GM06990 (cell line): ENCODE measurements around the gene RPSA.
"Not testable (repeated sequence)": the region's sequence is repeated elsewhere in the genome, so short reads cannot be mapped to it uniquely, and the experiment has no call there.

Experiments
- DNase-seq: peaks from one replicate; pipeline ENCODE4 v3.0.0-alpha.2; 2011; ENCODE audit not compliant: insufficient read length; ENCODE audit errors: extremely low read depth
- H3K27me3 ChIP-seq: replicated peaks from 2 replicates; pipeline ENCODE4 v1.6.0; 2011; ENCODE audit warnings: low read length; ENCODE audit not compliant: control insufficient read depth, insufficient read depth
- H3K36me3 ChIP-seq: 2 replicates; pipeline ENCODE4 v1.5.1; 2011; ENCODE audit warnings: low read length; ENCODE audit not compliant: control insufficient read depth, insufficient read depth
- H3K4me3 ChIP-seq: replicated peaks from 2 replicates; pipeline ENCODE4 v1.5.1; 2011; ENCODE audit warnings: low read depth, mild to moderate bottlenecking, control low read depth, low read length
- TF ChIP-seq, protein P1 (sequence below): IDR thresholded peaks from 2 replicates; pipeline ENCODE4 v1.5.1; 2011; ENCODE audit warnings: low read length, control low read depth, mild to moderate bottlenecking, inconsistent platforms; ENCODE audit not compliant: insufficient read depth, poor library complexity, severe bottlenecking

Gene RPSA

DNA sequence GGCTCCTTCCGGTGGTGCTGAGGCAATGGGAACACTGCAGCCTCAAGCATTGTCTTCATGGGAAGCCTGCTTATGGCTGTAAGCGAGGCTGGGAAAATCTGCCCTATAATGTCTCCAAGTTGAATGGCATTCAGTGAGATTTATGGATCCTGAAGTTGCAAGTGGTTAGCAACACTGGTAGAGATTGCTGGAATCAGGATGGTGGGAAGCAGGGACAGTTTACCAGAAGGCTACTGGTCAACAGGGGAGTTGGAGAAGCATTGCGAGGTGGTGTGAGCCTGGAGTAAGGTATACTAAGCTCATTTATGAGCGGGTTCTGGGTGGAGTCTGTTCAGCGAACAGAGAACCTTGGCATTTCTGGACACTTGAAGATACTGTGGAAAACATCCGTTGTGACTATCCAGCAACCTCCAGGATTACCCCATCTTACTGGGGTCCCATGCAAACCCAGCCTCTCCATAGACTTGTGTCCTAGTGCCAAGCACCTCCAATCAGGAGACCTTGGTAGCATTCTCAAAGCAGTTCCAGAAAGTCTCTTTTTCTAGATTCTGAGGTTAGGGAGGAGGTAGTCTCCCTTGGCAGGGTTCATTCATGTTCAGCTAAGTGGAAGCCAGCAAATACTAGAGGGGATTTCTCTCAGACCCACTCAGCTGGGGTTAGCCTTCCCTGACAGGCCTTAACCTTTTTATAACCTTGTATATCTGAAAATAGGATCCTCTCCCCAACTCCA, 7.3 kb downstream of the RPSA start:
- DNase-seq, result no peak
- no peaks in the 10 kb centered on the region for H3K27me3 ChIP-seq
- peaks cover 28% of the 10 kb centered on the region for H3K36me3 ChIP-seq
- TF ChIP-seq, protein P1, sequence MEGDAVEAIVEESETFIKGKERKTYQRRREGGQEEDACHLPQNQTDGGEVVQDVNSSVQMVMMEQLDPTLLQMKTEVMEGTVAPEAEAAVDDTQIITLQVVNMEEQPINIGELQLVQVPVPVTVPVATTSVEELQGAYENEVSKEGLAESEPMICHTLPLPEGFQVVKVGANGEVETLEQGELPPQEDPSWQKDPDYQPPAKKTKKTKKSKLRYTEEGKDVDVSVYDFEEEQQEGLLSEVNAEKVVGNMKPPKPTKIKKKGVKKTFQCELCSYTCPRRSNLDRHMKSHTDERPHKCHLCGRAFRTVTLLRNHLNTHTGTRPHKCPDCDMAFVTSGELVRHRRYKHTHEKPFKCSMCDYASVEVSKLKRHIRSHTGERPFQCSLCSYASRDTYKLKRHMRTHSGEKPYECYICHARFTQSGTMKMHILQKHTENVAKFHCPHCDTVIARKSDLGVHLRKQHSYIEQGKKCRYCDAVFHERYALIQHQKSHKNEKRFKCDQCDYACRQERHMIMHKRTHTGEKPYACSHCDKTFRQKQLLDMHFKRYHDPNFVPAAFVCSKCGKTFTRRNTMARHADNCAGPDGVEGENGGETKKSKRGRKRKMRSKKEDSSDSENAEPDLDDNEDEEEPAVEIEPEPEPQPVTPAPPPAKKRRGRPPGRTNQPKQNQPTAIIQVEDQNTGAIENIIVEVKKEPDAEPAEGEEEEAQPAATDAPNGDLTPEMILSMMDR, result no peak
- no peak overlapping the region for H3K4me3 ChIP-seq

DNA sequence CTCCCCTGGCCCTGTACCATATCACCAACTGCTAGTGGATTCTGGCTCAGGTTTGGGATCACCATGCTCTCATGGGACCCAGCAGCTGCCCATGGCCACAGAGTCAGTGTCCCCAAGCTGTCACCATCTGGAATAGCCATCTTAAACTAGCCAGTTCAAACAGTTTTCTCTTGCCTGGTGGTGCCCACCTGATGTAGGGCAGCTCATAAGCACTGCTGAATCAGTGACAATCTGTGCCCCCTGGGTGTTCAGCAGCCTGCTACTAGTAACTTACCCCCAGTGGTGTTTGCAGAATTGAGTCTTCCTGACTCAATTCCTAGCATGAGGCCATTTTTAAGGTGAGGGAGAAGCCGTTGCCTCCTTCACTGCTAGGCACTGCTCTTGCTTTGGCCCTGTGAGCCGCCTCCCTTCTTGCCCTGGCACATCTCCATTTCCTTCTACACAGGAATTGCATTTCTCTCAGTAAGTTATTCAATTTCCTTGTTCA, 7.9 kb downstream of the RPSA start:
- no peak for DNase-seq
- no peak overlapping the region for H3K4me3 ChIP-seq
- peaks cover 28% of the 10 kb centered on the region for H3K36me3 ChIP-seq
- TF ChIP-seq, protein P1, result no peak
- H3K27me3 ChIP-seq, result no peaks in the 10 kb centered on the region

DNA sequence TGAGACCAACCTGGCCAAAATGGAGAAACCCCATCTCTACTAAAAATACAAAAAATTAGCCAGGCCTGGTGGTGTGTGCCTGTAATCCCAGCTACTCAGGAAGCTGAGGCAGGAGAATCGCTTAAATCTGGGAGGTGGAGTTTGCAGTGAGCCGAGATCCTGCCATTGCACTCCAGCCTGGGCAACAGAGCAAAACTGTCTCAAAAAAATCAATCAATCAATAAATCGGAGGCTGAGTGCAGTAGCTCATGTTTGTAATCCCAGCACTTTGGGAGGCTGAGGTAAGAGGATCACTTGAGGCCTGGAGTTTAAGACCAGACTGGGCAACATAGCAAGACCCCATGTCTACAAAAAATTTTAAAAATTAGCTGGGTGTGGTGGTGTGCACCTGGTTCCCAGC, 8.8 kb downstream of the RPSA start:
- peaks cover 22% of the 10 kb centered on the region for H3K36me3 ChIP-seq
- DNase-seq, H3K4me3 ChIP-seq, H3K27me3 ChIP-seq: not testable (repeated sequence)

DNA sequence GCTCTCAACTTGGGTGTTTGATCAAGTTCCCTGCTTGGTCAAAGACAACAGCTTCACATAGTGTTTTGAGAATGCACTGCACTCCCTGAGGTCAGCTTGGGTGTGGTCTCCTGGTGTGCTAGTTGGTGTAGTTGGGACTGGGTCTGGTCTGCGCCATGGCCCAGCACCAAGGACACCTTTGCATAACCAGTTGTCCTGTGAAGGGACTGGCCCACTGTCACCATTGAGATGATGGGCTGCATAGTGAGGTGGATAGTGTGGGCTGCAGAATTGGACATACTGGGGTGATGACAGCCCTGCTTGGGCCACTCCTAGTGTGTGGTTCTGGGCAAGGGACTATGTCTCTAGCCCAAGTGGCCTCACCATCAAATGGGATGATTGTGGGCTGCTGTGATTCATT, 9.5 kb downstream of the RPSA start:
- TF ChIP-seq, protein P1, result no peak
- H3K27me3 ChIP-seq, result no peaks in the 10 kb centered on the region
- peaks cover 17% of the 10 kb centered on the region for H3K36me3 ChIP-seq
- no peak overlapping the region for H3K4me3 ChIP-seq
- DNase-seq, result no peak

DNA sequence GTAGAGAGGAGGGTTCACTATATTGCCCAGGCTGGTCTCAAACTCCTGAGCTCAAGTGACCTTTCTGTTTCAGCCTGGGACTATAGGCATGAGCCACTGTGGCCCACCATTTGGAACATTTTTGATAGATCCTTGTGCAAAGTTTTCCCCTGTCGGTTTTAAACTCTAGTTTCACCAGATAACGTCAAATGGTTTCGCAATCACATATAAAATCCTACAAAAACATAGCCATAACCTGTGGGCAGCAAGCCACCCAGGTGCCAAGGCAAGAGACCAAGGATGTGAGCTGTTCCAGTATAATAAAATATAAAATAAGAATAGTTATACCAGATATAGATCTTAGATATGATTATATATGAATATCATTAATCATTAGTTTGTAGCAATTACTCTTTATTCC, 10.5 kb downstream of the RPSA start:
- H3K4me3 ChIP-seq, H3K27me3 ChIP-seq, DNase-seq: not testable (repeated sequence)
- H3K36me3 ChIP-seq, result peaks cover 14% of the 10 kb centered on the region

DNA sequence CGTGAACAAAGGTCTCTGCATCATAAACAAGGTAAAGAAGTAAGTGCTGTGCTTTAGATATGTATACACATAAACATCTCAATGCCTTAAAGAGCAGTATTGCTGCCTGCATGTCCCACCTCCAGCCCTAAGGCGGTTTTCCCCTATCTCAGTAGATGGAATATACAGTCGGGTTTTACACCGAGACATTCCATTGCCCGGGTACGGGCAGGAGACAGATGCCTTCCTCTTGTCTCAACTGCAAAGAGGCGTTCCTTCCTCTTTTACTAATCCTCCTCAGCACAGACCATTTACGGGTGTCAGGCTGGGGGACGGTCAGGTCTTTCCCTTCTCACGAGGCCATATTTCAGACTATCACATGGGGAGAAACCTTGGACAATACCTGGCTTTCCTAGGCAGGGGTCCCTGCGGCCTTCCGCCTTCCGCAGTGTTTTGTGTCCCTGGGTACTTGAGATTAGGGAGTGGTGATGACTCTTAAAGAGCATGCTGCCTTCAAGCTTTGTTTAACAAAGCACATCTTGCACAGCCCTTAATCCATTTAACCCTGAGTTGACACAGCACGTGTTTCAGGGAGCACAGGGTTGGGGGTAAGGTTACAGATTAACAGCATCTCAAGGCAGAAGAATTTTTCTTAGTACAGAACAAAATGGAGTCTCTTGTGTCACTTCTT, 12.2 kb downstream of the RPSA start:
- H3K27me3 ChIP-seq, DNase-seq, H3K4me3 ChIP-seq: not testable (repeated sequence)

DNA sequence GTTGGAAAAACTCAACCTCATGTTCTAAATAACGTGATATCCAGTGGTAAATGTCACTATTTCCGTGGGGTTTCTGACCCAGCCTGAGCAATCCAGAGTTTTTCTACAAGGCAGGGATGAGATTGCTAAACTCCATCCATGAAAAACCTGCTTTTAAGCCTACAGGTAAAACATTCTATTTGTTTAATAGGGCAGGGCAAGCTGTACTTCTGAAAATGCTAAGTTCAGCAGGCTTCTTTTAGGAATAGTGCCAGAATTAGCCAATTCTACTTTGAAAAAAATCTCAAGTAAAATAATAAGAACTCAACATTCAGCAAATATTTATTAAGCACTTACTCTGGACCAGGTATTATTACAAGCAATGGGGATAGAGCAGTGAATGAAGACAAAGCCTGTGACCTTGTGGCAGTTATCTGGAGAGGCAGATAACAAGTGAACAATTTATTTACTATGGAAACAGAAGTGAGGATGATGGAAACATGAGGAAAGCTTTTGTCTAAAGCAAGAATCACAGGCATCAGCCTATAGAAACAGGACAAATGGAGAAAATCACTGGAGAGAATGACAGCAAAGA, 13.3 kb downstream of the RPSA start:
- no peaks in the 10 kb centered on the region for H3K27me3 ChIP-seq
- no peak for DNase-seq
- no peak overlapping the region for H3K4me3 ChIP-seq
- TF ChIP-seq, protein P1, result no peak
- no peaks in the 10 kb centered on the region for H3K36me3 ChIP-seq

More for the DNA sequence above, 12.2 kb downstream of the RPSA start:
- not testable (repeated sequence) for H3K36me3 ChIP-seq
